AG20443 (cell line): Measurements from ENCODE around the gene TMEM97.

Source experiments
- DNase-seq: peaks from one replicate; pipeline ENCODE4 v3.0.0; 2012; ENCODE audit warnings: low spot score, mixed read lengths

TMEM97 gene

DNA sequence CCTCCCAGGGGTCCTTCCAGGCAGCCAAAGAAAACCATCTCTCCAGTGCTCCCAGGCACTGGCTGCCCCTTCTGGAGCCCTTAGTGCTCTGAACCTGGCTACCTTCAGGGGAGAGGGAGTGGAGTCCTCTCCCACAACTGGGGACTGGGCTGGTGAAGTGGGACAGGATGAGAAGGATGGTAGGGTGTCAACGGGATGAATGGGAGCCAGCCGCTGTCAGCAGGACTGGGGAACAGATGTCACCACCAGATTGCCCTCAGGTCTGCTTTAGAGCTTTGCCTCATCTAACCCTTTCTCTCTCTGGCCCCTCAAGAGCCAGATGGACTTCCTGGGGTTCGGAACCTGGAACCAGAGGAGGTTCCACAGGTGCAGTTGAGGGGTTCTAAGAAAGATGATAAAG lies 46.5 kb downstream of the TMEM97 start:
- no peak for DNase-seq

- DNase-seq = no peak
Measured at GRCh38 chr17:28366605-28367004, 47.6 kb downstream of the TMEM97 start.

- DNase-seq = no peak
Measured at GRCh38 chr17:28367641-28368305, 48.8 kb downstream of the TMEM97 start.

GRCh38 chr17:28368306-28368831 lies 49.4 kb downstream of the TMEM97 start:
- no peak for DNase-seq

DNA sequence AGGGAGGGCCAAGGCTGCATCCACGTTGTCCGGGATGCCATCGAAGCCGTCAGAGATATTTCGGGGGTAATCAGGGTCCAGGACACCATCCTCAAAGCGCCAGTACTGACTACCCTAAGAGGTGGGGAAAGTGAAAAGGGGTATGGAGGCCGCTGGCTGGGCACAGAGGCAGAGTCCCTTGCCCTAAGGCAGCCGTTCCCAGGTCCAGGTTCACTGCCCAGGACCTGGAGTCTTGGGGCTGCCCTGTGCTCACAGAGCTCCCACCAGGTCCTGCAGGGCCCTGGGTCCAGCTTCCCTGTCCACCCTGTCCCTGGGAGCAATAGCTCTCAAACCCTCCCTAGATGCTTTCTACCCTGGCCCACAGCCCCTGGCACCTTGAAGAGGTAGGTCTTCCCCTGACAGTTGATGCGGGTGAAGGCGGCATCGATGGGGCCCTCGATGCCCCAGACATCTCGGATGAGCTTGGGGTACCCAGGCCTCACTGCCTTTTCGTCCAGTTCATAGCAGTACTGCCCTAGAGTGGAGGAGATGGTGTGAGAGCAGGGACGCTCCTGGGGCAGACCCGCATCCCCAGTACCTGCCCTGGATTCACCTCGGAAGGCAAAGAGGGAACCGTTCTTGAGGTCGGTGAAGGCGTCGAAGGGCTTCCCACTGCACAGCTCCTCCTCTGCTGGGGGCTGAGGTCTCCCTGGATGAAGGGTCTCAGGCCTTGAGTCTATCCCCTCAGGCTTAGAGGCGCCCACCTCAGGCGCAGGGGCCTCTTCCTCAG lies 50.1 kb downstream of the TMEM97 start:
- no peak for DNase-seq

- no peak for DNase-seq
Measured at GRCh38 chr17:28369684-28370034, 50.7 kb downstream of the TMEM97 start.

- DNase-seq = peak; percentile 23
Measured at GRCh38 chr17:28370035-28370743, 51.2 kb downstream of the TMEM97 start, which contains the start of gene VTN. VTN (minus strand) TSS chr17:28370307; CDS start chr17:28370203, 104 bp downstream.

DNA sequence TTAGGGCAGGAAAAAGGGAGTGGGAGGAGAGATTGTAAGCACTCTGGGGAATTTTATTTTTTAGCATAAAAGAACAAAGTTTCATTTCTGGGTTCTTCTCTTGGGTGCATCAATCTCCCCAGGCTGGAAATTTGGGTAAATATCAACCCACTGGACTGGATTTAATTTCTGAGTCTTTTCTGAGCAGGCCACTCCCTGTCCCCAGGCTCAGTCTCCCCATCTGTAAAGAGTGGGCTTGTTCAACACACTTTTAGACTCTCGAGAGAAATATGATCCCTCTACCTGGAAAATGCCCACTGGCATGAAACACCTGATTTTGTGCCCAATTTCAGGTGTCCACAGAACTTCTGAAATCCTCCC lies 51.7 kb downstream of the TMEM97 start:
- DNase-seq = no peak

DNA sequence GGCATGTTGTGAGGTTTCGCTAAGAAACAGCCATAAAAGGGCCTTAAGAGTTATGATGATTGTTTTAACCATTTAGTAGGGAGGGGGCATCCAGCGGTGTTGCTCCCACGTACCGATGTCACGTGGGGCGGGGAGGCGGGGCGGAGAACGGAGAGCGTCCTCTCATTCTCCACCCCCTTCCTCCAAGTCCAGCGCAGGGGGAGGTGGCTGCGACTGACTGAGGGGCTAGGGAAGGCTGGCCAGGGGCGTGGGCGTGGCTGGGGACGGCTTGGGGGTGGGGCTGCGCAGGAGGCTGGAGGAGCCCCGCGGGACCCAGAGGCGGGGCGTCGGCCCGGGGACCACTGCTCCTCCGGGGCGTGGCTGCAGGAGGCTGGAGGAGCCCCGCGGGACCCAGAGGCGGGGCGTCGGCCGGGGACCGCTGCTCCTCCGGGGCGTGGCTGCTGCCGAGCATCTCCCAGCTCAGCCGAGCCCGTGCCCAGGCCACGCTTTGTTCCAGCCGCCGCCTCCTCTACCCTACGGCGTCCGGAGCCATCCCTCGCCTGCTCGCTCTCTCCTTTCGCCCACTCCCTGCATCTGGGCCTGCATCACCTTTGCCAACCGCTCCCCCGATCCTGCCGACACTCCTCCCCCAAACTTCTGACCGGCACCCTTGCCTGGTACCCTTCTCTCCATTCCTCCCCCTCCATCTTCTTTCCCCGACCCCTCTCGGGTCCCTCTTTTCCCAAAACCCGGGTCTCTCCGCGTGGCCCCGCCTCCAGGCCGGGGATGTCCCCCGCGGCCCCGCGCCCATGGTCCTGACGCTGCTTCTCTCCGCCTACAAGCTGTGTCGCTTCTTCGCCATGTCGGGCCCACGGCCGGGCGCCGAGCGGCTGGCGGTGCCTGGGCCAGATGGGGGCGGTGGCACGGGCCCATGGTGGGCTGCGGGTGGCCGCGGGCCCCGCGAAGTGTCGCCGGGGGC lies 52.5 kb downstream of the TMEM97 start, which contains the start of gene SARM1:
SARM1 (plus strand) TSS at position 450 of the 958 bp plus-strand sequence; CDS start at position 789, 339 bp downstream.
- DNase-seq = peak; percentile 94

DNA sequence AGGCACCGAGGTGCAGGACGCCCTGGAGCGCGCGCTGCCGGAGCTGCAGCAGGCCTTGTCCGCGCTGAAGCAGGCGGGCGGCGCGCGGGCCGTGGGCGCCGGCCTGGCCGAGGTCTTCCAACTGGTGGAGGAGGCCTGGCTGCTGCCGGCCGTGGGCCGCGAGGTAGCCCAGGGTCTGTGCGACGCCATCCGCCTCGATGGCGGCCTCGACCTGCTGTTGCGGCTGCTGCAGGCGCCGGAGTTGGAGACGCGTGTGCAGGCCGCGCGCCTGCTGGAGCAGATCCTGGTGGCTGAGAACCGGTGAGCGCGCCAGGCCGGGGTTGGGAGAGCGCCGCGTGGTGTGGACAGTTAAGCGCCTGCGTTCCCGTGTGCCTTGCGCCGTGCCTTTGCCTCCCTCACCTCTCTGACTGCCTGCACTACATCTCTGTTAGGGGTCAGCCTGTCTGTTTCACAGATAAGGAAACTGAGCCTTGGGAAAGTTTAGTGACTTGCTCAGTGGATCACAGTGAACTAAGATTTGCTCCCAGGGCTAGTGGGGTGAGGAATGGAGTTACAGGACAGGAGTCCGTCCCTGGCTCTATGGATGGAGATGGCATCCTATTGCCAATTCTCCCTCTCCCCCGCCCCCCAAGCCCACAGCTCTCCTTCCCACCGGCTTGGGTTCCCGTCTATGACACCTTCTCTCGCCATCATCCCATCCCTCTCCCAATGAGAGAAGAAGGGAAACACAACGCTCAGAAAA lies 53.4 kb downstream of the TMEM97 start:
- peak; percentile 66 for DNase-seq

- no peak for DNase-seq
Measured at GRCh38 chr17:28372945-28373274, 53.9 kb downstream of the TMEM97 start.
